GM12864 (cell line): ENCODE results near the gene PACS1.

Source experiments
- DNase-seq: peaks from one replicate; pipeline ENCODE4 v3.0.0-alpha.2; 2011; ENCODE audit warnings: low read depth
- H3K4me3 ChIP-seq: 2 replicates; pipeline ENCODE4 v1.5.1; 2011; ENCODE audit warnings: mild to moderate bottlenecking, low read depth, low read length, control low read depth
- CTCF ChIP-seq: IDR thresholded peaks from 2 replicates; pipeline ENCODE4 v1.5.1; 2011; ENCODE audit warnings: low read depth, mild to moderate bottlenecking, moderate library complexity, low read length, control low read depth, inconsistent platforms; ENCODE audit errors: missing control alignments

The PACS1 gene

DNA sequence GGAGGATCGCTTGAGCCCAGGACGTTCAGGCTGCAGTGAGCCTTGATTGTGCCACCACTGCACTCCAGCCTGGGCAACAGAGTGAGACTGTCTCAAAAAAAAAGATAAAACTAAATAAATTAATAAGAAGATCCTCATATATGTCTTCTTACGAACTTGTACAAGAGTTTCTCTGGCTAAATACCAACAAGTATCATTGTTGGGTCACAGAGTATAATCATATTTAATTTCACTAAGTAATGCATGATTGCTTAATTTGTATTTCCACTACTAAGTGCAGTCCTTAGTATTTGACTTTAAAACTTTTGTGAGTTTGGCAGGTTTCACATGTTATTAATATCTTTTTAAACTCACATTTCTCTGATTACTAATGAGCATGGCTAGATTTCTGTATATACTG lies 60.9 kb downstream of the PACS1 start:
- no peak for DNase-seq
- TF ChIP-seq CTCF, result no peak
- peak overlapping the region; percentile 18; the same call in 1 of the 2 replicates for H3K4me3 ChIP-seq

DNA sequence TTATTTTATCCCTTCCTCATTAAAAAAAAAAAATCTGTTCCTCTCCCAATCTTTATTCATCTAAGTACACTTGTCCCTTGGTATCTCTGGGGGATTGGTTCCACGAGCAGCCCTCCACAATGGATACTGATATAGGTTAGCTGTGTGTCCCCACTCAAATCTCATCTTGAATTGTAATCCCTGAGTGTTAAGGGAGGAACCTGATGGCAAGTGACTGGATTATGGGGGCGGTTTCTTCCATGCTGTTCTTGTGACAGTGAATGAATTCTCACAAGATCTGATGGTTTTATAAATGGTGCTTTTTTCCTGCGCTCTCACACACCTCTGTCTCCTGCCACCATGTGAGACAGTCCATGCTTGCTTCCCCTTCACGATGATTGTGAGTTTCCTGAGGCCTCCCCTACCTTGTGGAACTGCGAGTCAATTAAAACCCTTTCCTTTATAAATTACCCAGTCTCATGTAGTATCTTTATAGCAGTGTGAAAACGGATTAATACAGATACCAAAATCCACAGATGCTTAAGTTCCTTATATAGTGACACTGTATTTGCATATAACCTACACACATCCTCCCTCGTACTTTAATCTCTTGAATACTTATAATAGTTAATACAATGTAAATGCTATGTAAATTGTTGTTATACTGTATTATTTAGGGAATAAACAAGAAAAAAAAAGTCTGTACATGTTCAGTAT lies 62.0 kb downstream of the PACS1 start:
- no peak for TF ChIP-seq CTCF
- no peak overlapping the region for H3K4me3 ChIP-seq

DNA sequence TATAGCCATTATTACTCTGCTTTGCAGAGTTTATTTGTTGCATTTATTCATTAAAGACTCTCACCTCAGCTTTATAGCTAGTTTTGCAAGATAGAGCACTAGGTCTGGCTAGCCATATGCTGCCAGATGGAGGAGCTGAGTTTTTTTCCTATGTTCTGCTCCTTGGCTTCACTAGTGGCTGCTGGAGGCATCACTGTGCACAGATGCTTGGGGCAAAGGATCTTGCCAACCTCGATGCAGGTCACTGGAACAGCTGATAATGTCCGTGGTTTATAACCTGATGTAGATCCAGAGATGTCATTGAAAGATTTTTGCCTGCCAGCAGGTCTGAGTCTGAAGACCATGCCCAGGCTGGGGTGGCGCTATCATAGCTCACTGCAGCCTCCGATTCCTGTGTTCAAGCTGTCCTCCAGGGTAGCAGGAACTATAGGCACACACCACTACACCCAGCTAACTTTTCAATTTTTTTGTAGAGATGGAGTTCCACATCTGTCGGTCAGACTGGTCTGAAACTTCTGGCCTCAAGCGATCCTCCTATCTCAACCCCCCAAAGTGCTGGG lies 63.2 kb downstream of the PACS1 start:
- no peak for DNase-seq
- TF ChIP-seq CTCF, result no peak
- H3K4me3 ChIP-seq, result no peak overlapping the region

More for the DNA sequence above, 62.0 kb downstream of the PACS1 start:
- DNase-seq, result no peak

GRCh38 chr11:66136752-66137123 lies 66.7 kb downstream of the PACS1 start:
- no peak for DNase-seq
- no peak for TF ChIP-seq CTCF
- H3K4me3 ChIP-seq, result peak overlapping the region; percentile 12; the same call in 1 of the 2 replicates

- no peak for TF ChIP-seq CTCF
- H3K4me3 ChIP-seq, result no peak overlapping the region
- no peak for DNase-seq
Measured at GRCh38 chr11:66139817-66140404, 69.8 kb downstream of the PACS1 start.

DNA sequence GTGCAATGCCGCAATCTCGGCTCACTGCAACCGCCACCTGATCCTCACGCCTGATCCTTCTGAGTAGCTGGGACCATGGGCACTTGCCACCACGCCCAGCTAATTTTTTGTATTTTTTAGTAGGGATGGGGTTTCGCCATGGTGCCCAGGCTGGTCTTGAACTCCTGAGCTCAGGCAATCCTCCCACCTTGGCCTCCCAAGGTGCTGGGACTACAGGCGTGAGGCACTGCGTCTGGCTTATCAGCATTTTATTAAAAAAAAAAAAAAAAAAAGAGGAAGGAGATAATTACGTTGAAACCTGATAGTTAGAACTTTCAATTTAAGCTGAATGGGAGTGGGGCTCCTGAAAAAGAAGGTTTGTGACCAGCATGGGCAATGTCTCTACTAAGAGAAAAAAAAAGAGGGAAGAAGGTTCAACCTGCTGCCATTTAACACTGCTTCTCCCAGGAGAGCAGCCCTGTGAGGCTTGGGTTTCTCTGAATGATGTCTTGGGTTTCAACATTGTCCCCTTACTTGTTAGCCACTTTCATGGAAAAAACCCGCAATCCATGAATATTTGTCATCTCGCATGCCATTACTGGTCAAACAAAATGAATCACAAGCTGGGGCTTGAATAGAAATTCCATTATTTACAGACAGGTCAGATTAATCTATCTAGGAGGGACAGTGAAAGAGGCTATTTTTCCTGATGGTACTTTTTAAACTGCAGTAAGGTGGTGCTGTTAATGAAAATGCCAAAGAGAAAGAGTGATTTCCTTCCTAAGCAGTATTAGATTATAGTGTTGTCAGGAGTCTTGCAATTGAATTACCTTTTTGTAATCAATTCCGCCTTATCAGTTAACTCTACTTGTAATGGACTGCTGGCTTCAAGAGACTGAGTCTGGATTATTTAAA lies 72.5 kb downstream of the PACS1 start:
- no peak for DNase-seq
- H3K4me3 ChIP-seq, result no peak overlapping the region
- TF ChIP-seq CTCF, result no peak
